GM19324 (cell line): ENCODE results near the gene COX7A1.

Source experiments
- ATAC-seq: cut with Tn5 transposase; IDR thresholded peaks from one replicate; pipeline ENCODE4 v1.9.1; 2021; ENCODE audit warnings: mild to moderate bottlenecking, moderate library complexity; ENCODE audit not compliant: unreplicated experiment, low FRiP score

Gene COX7A1

DNA sequence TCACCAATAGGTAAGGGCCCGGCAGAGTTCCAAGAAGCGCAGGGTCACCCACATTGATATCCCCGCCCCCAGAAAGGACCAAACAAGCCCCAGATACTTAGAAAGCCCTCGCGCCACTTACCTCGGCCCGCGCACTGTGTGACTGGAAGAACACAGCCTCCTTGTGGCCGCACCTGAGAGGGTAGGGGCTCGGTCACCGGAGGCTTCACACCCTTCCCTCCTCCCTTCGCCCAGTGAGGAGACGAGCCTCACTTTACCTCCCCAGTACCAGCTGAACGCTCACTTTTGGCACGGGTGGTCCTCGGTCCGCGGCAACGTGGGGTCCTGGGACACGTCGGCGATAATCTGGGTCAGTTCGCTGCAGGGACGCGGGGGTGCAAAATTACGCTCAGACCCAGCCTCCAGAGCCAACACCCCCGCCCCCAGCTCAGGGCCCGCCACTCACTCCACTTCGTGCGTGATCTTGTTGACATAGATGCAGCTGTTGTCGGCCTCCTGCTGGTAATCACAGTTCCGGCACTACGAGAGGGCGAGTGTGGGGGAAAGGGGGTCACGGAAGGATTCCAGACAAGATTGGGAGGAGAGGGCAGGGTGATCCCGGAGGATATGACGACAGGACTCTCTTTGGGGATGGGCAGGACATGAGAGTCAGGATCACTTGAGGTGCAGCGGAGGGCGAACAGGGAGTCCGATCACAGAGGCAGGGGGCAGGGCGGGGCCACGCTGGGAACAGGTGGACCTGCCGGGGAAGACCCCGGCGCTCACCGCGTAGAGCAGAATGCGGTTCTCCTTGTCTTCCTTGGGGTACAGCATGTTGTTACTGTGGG is 38.1 kb downstream of the COX7A1 start:
- ATAC-seq, result no peak

DNA sequence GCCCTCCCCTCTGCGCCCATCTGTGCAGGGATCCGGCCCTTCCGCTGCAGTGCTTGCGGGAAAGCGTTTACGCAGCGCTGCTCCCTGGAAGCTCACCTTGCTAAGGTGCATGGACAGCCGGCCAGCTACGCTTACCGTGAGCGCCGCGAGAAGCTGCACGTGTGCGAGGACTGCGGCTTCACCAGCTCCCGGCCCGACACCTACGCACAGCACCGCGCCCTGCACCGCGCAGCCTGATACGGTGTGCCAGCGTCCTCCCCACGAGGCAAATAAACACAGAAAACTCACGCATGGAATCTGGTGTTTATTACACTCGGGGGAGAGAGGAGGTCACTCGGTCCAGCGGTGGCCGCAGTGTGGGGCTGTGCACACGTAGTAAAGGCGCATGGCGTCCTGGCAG is 38.8 kb downstream of the COX7A1 start:
- ATAC-seq, result no peak

DNA sequence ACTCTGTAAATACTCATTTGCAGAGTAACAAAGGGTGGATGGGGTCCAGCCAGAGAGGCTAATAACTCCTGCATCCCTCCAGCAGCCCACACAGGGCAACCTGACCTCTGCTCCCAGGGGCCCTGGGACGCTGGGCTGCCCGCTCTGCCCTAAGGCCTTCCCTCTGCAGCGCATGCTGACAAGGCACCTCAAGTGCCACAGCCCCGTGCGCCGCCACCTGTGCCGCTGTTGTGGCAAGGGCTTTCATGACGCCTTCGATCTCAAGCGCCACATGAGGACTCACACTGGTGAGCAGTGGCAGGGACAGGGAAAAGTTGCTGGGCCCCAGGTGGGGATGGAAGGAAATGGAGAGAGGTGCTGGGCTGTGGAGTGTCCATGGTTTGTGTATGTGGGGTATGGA is 39.6 kb downstream of the COX7A1 start:
- no peak for ATAC-seq

DNA sequence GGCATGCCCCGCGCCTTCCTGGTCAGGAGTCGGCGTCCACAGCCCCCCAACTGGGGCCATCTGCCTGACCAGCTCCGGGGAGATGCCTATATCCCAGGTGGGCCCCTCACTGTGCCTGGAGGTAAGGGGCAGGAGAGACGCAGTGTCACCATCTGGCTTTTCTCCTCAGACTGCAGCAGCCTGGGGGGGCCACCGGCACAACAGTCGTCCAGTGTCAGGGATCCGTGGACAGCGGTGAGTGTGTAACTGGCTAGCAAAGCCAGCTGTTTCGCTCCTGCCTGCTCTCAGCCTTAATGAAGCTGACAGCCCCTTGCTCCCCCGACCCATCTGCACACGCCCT is 41.1 kb downstream of the COX7A1 start:
- ATAC-seq, result no peak

DNA sequence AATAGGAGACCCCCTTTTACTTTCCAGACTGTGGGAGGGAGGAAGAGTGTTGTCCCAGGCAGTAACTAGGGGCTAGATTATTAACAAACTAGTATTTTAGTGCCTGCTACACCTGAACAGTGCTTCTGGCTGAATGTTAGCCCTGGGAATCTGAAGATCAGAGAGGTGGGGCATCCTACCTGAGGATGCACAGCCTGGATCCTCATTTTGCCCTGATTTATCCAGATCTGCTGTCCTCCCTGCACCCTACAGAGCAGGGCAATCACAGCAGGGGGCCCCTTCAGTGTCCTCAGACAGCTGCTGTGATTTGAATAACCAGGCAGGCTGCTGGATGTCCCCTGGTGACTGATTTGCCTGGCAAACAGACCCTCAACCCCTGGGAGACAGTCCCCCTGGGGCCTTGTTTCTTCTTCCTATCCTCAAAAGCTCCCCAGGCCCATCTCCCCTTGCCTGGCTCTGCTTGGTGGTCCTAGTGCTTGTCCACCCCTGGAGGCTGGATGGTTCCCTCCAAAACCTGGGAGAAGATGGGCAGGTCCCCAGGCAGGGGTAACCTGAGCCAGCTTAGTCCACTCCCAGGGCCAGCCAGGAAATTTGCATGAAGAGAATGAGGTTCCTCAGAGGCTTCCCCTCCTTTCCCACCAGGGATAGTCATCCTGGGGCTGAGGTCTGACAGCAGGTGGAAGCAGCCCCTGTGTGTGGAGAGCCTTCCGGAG is 41.6 kb downstream of the COX7A1 start, which contains the start of gene OVOL3:
Gene OVOL3, plus strand, starts transcription at position 657 of the 713 bp plus-strand sequence. CDS start 60 bp downstream, outside the sequence.
- no peak for ATAC-seq

DNA sequence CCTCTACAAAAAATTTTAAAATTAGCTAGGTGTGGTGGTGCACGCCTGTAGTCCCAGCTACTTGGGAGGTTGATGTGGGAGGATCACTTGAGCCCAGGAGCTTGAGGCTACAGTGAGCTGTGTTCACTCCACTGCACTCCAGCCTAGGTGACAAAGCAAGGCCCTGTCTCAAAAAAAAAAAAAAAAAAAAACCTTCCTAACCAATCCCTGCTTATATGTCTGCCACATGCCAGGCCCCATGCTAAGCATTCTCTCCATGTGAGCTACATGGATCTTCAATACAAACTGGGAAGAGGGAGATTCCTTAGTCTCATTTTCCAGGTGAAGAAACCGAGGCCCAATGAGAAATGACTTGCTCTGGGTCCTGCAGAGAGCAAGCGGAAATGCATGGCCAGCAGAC is 43.6 kb downstream of the COX7A1 start:
- ATAC-seq, result no peak

DNA sequence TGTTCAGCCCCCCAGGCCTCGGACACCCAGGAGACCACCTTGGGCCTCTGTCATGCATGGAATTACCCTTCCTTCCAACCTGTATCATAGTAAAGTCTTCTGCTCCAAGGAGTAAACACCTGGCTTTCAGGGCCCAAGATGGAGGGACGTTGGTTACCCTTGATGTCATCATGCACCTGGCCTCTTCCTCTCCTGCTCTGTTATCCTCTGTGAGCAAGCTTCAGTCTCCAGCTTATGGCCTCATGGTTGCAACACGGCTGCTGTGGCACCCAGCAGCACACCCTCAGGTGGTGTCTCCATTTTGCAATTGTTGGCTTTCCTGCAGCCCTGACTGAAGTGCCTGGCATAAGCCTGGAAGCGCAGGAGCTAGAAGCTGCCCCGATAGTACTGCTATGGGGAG is 45.3 kb downstream of the COX7A1 start:
- no peak for ATAC-seq

DNA sequence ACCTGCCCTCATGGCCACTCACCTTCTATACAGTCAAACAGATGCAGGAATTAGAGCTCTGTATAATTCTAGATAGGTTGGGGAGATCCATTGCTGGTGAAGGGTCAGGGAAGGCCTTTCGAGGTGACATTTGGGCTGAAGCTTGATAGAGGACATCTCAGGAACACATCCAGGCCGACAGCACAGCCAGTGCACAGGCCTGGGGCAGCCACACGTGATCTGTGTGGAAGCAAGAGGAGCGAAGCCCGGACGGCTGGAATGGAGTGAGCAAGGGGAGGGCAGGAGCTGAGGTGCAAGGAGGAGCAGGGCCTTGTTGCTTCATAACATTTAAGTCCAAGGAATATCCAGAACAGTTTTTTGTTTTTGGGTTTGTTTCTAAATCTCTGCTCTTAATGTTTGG is 45.8 kb downstream of the COX7A1 start:
- ATAC-seq, result no peak

DNA sequence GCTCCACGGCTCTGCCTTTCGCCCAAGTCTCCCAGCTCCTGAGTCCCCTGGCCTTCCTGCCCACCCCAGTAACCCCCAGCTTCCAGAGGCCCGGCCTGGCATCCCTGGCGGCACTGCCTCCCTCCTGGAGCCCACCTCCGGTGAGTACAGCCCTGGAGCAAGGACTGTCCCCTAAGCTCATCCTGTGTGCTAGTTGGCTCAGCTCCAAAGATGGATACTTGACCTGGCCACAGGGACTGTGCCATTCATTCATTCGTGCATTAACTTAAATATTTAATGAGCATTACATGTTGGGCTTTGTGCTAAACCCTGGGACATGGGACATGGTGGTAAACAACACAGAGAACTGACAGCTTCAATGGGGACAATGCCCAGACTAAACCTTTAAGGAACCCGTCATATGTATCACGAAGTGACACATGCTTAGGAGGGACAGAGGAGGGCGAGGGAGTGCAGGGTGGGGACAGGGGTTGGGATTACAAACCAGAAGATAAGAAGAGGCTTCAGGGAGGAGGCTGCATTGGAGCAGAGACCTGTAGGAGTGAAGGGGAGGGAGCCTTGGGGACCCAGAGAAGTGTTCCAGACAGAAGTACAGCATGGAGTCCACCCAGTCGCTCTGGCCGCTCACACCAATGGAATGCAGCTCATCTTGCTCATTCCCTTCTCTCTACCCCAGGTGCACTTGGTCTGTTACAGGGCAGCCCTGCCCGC is 48.2 kb downstream of the COX7A1 start:
- ATAC-seq, result no peak

DNA sequence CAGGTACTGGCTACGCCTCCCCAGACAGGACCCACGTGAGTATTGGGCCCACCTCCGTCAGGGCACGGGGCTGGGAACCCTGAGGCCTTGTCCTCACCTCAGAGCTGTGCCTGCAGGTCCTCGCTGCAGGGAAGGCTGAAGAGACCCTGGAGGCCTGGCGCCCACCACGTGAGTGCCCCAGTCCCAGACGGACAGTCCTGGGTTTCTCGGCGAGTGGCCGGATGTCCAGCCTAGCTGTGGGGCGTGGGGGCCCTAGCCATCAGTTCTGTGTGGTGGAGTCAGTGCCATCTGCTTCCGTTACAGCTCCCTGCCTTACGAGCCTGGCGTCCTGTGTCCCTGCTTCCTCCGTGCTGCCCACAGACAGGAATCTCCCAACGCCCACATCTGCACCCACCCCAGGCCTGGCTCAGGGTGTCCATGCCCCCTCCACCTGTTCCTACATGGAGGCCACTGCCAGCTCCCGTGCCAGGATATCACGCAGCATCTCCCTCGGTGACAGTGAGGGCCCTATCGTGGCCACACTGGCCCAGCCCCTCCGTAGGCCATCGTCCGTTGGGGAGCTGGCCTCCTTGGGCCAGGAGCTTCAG is 49.1 kb downstream of the COX7A1 start:
- ATAC-seq, result no peak

DNA sequence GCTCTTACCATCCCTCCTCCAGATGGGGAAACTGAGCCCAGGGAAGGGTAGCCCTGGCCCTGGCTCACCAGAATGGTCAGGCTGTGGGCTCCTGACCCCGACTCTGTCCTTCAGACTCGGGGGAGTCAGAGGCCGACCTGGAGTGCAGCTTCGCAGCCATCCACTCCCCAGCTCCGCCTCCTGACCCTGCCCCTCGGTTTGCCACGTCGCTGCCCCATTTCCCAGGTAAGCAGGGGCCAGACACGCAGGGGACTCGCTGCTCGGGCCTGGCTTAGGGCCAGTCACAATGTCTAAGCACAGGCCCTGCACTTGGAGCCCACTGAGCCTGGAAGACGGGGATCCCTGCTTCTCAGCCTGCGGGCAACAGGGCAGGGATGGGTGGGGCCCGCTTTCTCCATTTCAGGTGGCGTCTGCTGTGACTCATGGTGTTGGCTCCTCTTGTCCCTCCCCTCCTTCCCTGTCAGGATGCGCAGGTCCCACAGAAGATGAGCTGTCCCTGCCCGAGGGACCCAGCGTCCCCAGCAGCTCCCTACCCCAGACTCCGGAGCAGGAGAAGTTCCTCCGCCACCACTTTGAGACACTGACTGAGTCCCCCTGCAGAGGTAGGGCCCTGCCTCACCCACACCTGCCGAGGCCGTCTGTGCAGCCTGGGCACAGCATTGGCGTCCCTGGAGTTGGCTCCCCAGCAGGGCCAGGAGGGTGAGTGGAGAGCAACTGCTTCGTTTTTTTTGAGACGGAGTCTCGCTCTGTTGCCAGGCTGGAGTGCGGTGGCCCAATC is 50.5 kb downstream of the COX7A1 start:
- no peak for ATAC-seq
